Measurements from ENCODE around the gene ASCC1. TPM values are rescaled to one million over a fixed set of nuclear protein-coding genes. Genes with fewer than 3 reads are reported as not detected.

The ASCC1 gene
- total RNA-seq, 1 experiment from 2014 or later = 40.2 TPM

DNA sequence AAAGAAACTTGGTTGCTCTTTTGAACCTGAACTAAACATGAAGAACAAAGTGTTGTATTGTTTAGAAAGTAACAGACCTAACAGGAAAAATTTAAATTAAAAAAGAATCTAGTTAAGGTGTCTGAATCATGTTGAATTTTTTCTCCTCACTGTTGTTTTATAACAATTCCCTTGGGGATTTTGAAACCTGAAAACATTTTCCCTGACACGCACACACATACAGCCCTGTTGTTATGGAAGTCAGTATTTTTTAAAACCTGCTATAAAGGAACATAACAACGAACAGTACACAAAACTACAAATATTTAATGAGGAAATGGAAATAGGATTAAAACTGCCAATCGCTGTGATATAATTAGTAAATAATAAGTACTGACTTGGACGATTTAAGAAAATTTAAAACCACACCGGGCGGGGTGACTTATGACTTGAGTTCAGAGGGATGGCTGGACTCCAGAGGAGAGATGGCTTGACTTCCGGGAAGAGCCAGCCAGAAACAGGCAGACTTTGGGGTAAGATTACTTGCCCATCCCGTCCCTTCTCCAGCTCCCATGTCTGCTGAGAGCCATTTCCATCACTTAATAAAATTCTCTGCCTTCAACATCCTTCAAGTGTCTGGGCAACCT, 111.5 kb downstream of the ASCC1 start:
- DNase-seq (ENCODE audit: low spot score) = no peak
- Histone ChIP-seq H3K36me3 (ENCODE audit: insufficient read depth, low read length, poor library complexity, severe bottlenecking) (no peaks in the 10 kb centered on the region), H3K27me3 (replicated peaks; ENCODE audit: insufficient read depth, low read depth, low read length, poor library complexity) (no peaks in the 10 kb centered on the region), H3K4me1 (ENCODE audit: insufficient read depth, low read length, poor library complexity, severe bottlenecking) (peaks cover 5% of the 10 kb centered on the region), H3K9me3 (ENCODE audit: low read depth, low read length, poor library complexity, severe bottlenecking) (no peaks in the 10 kb centered on the region), H3K27ac (ENCODE audit: low read depth, low read length, poor library complexity, severe bottlenecking) (no peak overlapping the region), H3K4me3 (ENCODE audit: low read depth, low read length, poor library complexity, severe bottlenecking) (no peak overlapping the region)
- ChIA-PET POLR2A (ENCODE audit: low non-redundant PET) (no interaction called here), CTCF (no interaction called here)
- BruUV-seq (replicated peaks) = no TSS peak
- intact Hi-C loops (cut with micrococcal nuclease; ENCODE audit: unreplicated experiment) = no loop called here
- TF ChIP-seq, protein P1, sequence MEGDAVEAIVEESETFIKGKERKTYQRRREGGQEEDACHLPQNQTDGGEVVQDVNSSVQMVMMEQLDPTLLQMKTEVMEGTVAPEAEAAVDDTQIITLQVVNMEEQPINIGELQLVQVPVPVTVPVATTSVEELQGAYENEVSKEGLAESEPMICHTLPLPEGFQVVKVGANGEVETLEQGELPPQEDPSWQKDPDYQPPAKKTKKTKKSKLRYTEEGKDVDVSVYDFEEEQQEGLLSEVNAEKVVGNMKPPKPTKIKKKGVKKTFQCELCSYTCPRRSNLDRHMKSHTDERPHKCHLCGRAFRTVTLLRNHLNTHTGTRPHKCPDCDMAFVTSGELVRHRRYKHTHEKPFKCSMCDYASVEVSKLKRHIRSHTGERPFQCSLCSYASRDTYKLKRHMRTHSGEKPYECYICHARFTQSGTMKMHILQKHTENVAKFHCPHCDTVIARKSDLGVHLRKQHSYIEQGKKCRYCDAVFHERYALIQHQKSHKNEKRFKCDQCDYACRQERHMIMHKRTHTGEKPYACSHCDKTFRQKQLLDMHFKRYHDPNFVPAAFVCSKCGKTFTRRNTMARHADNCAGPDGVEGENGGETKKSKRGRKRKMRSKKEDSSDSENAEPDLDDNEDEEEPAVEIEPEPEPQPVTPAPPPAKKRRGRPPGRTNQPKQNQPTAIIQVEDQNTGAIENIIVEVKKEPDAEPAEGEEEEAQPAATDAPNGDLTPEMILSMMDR (conservative IDR thresholded peaks at IDR 0.05; ENCODE audit: low read depth, low read length) = no peak
- TF ChIP-seq EZH2 (IDR thresholded peaks at IDR 0.05; ENCODE audit: borderline replicate concordance, low read depth, low read length, poor library complexity, severe bottlenecking) = no peak

DNA sequence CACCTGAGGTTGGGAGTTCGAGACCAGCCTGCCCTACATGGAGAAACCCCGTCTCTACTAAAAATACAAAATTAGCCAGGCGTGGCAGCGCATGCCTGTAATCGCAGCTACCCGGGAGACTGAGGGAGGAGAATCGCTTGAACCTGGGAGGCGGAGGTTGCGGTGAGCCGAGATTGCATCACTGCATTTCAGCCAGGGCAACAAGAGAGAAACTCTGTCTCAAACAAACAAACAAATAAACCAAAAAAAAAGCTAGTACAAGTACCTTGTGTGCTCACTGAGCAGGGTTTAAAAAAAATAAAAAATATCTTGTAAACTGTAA, 116.5 kb downstream of the ASCC1 start:
- peaks cover 15% of the 10 kb centered on the region for H3K4me1 ChIP-seq (ENCODE audit: insufficient read depth, low read length, poor library complexity, severe bottlenecking)
- no peak overlapping the region for H3K4me3 ChIP-seq (ENCODE audit: low read depth, low read length, poor library complexity, severe bottlenecking)
- peak overlapping the region; percentile 19 for H3K27ac ChIP-seq (ENCODE audit: low read depth, low read length, poor library complexity, severe bottlenecking)
- H3K9me3 ChIP-seq (ENCODE audit: low read depth, low read length, poor library complexity, severe bottlenecking) = no peaks in the 10 kb centered on the region
- CTCF ChIA-PET = no interaction called here
- intact Hi-C loops (cut with micrococcal nuclease; ENCODE audit: unreplicated experiment) = no loop called here
- POLR2A ChIA-PET (ENCODE audit: low non-redundant PET) = no interaction called here
- H3K27me3 ChIP-seq (replicated peaks; ENCODE audit: insufficient read depth, low read depth, low read length, poor library complexity) = no peaks in the 10 kb centered on the region
- DNase-seq (ENCODE audit: low spot score) = no peak
- TF ChIP-seq, protein P1 (conservative IDR thresholded peaks at IDR 0.05; ENCODE audit: low read depth, low read length) = no peak
- no peak for TF ChIP-seq EZH2 (IDR thresholded peaks at IDR 0.05; ENCODE audit: borderline replicate concordance, low read depth, low read length, poor library complexity, severe bottlenecking)
- no peaks in the 10 kb centered on the region for H3K36me3 ChIP-seq (ENCODE audit: insufficient read depth, low read length, poor library complexity, severe bottlenecking)
- BruUV-seq (replicated peaks) = no TSS peak

DNA sequence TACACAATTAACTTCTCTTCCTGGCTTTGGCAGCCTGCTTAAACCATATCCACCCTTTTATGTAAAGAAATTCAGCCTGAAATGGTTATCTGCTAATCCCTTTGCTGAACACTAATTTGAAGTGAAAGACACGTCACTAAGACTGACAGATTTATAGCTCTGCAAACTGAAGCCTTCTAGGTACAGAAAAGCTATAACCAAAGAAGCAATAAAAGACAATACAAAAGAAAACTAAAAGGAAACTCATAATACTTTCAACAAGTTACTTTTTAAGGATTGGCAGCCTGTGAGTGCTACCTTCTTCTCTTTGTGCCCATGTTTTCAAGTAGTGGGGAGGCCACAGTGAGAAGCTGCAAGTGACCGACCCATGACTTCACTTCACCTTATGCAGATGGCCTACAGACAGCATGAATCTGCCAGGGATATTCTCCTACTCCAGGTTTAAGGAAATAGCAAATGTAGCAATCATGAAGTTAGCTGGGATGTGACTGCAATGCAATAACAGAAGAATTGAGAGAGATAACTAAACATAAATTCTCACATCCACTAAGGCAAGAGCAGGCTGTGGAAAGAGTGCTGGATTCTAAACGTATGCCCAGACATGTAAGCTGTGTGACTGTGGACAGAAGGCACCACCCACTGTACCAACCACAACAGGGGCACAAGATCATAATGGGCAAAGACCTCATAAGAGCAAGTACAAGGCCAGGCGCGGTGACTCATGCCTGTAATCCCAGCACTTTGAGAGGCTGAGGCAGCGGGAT, 117.1 kb downstream of the ASCC1 start:
- BruUV-seq (replicated peaks) = no TSS peak
- Histone ChIP-seq H3K36me3 (ENCODE audit: insufficient read depth, low read length, poor library complexity, severe bottlenecking) (no peaks in the 10 kb centered on the region), H3K4me1 (ENCODE audit: insufficient read depth, low read length, poor library complexity, severe bottlenecking) (peaks cover 12% of the 10 kb centered on the region), H3K9me3 (ENCODE audit: low read depth, low read length, poor library complexity, severe bottlenecking) (no peaks in the 10 kb centered on the region), H3K4me3 (ENCODE audit: low read depth, low read length, poor library complexity, severe bottlenecking) (no peak overlapping the region), H3K27ac (ENCODE audit: low read depth, low read length, poor library complexity, severe bottlenecking) (peak overlapping the region; percentile 19), H3K27me3 (replicated peaks; ENCODE audit: insufficient read depth, low read depth, low read length, poor library complexity) (no peaks in the 10 kb centered on the region)
- peak; percentile 53 for DNase-seq (ENCODE audit: low spot score)
- ChIA-PET POLR2A (ENCODE audit: low non-redundant PET) (no interaction called here), CTCF (no interaction called here)
- intact Hi-C loops (cut with micrococcal nuclease; ENCODE audit: unreplicated experiment) = no loop called here
- TF ChIP-seq, protein P1 (conservative IDR thresholded peaks at IDR 0.05; ENCODE audit: low read depth, low read length) = no peak
- no peak for TF ChIP-seq EZH2 (IDR thresholded peaks at IDR 0.05; ENCODE audit: borderline replicate concordance, low read depth, low read length, poor library complexity, severe bottlenecking)
